ENCODE results near the gene IKZF2.

DNA sequence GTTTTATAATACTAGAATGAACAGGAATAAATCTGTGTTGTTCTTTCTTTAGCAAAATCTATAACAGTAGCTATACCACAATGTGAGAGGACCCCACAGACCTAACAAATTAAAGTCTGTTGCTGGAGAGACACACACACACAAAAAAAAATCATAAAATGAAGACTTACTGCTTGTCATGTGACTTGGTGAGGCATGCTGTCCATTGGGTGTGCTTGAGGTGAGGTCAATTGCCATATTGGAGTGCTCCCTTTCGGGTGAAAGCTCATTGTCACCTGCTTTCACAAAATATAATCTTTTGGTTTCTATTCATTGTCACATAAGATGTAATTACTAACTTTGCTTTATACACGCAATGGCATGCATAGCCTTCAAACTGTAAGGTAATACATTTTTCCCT, 3.9 kb downstream of the IKZF2 start:
- TF ChIP-seq, protein P1, sequence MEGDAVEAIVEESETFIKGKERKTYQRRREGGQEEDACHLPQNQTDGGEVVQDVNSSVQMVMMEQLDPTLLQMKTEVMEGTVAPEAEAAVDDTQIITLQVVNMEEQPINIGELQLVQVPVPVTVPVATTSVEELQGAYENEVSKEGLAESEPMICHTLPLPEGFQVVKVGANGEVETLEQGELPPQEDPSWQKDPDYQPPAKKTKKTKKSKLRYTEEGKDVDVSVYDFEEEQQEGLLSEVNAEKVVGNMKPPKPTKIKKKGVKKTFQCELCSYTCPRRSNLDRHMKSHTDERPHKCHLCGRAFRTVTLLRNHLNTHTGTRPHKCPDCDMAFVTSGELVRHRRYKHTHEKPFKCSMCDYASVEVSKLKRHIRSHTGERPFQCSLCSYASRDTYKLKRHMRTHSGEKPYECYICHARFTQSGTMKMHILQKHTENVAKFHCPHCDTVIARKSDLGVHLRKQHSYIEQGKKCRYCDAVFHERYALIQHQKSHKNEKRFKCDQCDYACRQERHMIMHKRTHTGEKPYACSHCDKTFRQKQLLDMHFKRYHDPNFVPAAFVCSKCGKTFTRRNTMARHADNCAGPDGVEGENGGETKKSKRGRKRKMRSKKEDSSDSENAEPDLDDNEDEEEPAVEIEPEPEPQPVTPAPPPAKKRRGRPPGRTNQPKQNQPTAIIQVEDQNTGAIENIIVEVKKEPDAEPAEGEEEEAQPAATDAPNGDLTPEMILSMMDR (optimal IDR thresholded peaks at IDR 0.05 in 1 of 3, IDR thresholded peaks at IDR 0.05 in 1 of 3, conservative IDR thresholded peaks at IDR 0.05 in 1 of 3; ENCODE audit: extremely low read depth in 1 of 3, insufficient read depth in 2 of 3, low read length in 3 of 3): no peak
- TF ChIP-seq EZH2 (IDR thresholded peaks at IDR 0.05; ENCODE audit: low read length): no peak

Data from keratinocyte (primary cell).